HCT116 (cell line): Measurements from ENCODE around the gene C1orf146. TPM values are rescaled to one million over a fixed set of nuclear protein-coding genes. Genes with fewer than 3 reads are reported as not detected.

ENCODE experiments used
- ATAC-seq: fragments of 200-7000 bp; cut with Tn5 transposase; 2 replicates; pipeline ENCODE4 v1.9.1; 2020; ENCODE audit warnings: mild to moderate bottlenecking, moderate library complexity
- BruUV-seq: library from RNA; stranded (reverse); fragments of 400-500 nt; replicated peaks from 2 replicates; lab custom pipeline; 2021; lab: Mats Ljungman, UMichigan
- CTCF ChIA-PET: fragments of 300-600 bp; sonication (Branson Sonifier 250); formaldehyde crosslinking; loops from one replicate; lab custom pipeline; 2021; ENCODE audit warnings: antibody characterized with exemption; lab: Charles Lee
- POLR2A ChIA-PET: fragments of 300-600, 350-600 bp; sonication (Branson Sonifier 250); formaldehyde crosslinking; loops from one replicate; lab custom pipeline; 2021; ENCODE audit warnings: antibody characterized with exemption; lab: Charles Lee
- RAD21 ChIA-PET, 2 experiments: fragments of 300-600 bp; sonication (Branson Sonifier 250); formaldehyde crosslinking; loops; one replicate each; lab custom pipeline; 2023; ENCODE audit warnings: low total read pairs in 2 of 2; ENCODE audit not compliant: uncharacterized antibody in 2 of 2, unreplicated experiment in 2 of 2, low non-redundant PET in 1 of 2; lab: Charles Lee
- DNase-seq: peaks from one replicate; pipeline ENCODE4 v3.0.0-alpha.2; 2010; ENCODE audit warnings: low read depth, low spot score
- H2AFZ ChIP-seq: fragments of 200-600 bp; shearing (Covaris generic), sonication (generic); 2 replicates; pipeline ENCODE4 v1.6.1; 2017; ENCODE audit warnings: low read depth, mixed run types, mixed read lengths, antibody characterized with exemption, low read length; ENCODE audit not compliant: poor library complexity, severe bottlenecking
- H3K27ac ChIP-seq: 2 replicates; pipeline ENCODE4 v1.5.1; 2012; ENCODE audit warnings: low read depth, low read length
- H3K27me3 ChIP-seq: fragments of 200-600 bp; sonication (generic); 2 replicates; pipeline ENCODE4 v1.6.1; 2016; ENCODE audit warnings: mixed run types, low read length, mixed read lengths; ENCODE audit not compliant: insufficient read depth
- H3K36me3 ChIP-seq, 2 experiments: fragments of 200-500 bp in 1 of 2; fragments of 200-600 bp in 1 of 2; sonication (Bioruptor generic) in 1 of 2; sonication (generic) in 1 of 2; 2 replicates each; pipeline versions ENCODE4 v1.5.1 to v1.6.1; 2014 to 2016; ENCODE audit warnings: low read length in 2 of 2, inconsistent platforms in 1 of 2, mixed read lengths in 1 of 2, mixed run types in 1 of 2; ENCODE audit not compliant: insufficient read depth in 2 of 2, control insufficient read depth in 1 of 2
- H3K4me1 ChIP-seq, 2 experiments: fragments of 200-600 bp in 1 of 2; sonication (generic) in 1 of 2; 2 replicates each; pipeline versions ENCODE4 v1.5.1 to v1.6.1; 2012 to 2017; ENCODE audit warnings: low read length in 2 of 2, inconsistent platforms in 1 of 2, mild to moderate bottlenecking in 1 of 2, mixed read lengths in 1 of 2, mixed run types in 1 of 2, moderate library complexity in 1 of 2; ENCODE audit not compliant: insufficient read depth in 2 of 2, control insufficient read depth in 1 of 2
- H3K4me2 ChIP-seq: fragments of 200-600 bp; sonication (generic); 2 replicates; pipeline ENCODE4 v1.6.1; 2017; ENCODE audit warnings: mixed run types, low read length, mixed read lengths
- H3K4me3 ChIP-seq, 2 experiments: fragments of 200-600 bp in 1 of 2; sonication (generic) in 1 of 2; replicated peaks in 1 of 2; 2 replicates each; pipeline ENCODE4 v1.5.1; 2011 to 2016; ENCODE audit warnings: low read length in 2 of 2, control low read depth in 1 of 2, low read depth in 1 of 2, mild to moderate bottlenecking in 1 of 2, mixed read lengths in 1 of 2, mixed run types in 1 of 2
- H3K79me2 ChIP-seq: fragments of 200-600 bp; sonication (generic); 2 replicates; pipeline ENCODE4 v1.6.1; 2017; ENCODE audit warnings: mild to moderate bottlenecking, mixed run types, low read length, moderate library complexity, mixed read lengths; ENCODE audit not compliant: insufficient read depth
- H3K9ac ChIP-seq: fragments of 200-600 bp; sonication (generic); 2 replicates; pipeline ENCODE4 v1.6.1; 2016; ENCODE audit warnings: low read length, mixed read lengths
- H3K9me2 ChIP-seq: fragments of 200-600 bp; sonication (generic), shearing (Covaris generic); 2 replicates; pipeline ENCODE4 v1.6.1; 2017; ENCODE audit warnings: mixed run types, mild to moderate bottlenecking, moderate library complexity; ENCODE audit not compliant: insufficient read depth
- H3K9me3 ChIP-seq, 2 experiments: fragments of 200-500 bp in 1 of 2; fragments of 200-600 bp in 1 of 2; sonication (Bioruptor generic) in 1 of 2; sonication (generic) in 1 of 2; 2 replicates each; pipeline ENCODE4 v1.6.1; 2014 to 2017; ENCODE audit warnings: low read length in 2 of 2, mixed read lengths in 2 of 2, inconsistent platforms in 1 of 2, low read depth in 1 of 2, mild to moderate bottlenecking in 1 of 2, mixed run types in 1 of 2, moderate library complexity in 1 of 2; ENCODE audit not compliant: control insufficient read depth in 1 of 2, insufficient read depth in 1 of 2
- H4K20me1 ChIP-seq: fragments of 200-600 bp; sonication (generic), shearing (Covaris generic); 2 replicates; pipeline ENCODE4 v1.6.1; 2017; ENCODE audit warnings: mixed run types, mild to moderate bottlenecking, moderate library complexity; ENCODE audit not compliant: insufficient read depth
- EGR1 ChIP-seq: IDR thresholded peaks from 2 replicates; pipeline ENCODE4 v1.6.1; 2012; ENCODE audit warnings: low read depth
- ELF1 ChIP-seq: IDR thresholded peaks from 2 replicates; pipeline ENCODE4 v1.6.1; 2012; ENCODE audit warnings: low read depth, borderline replicate concordance
- EZH2 ChIP-seq: fragments of 200-600 bp; sonication (generic); IDR thresholded peaks from 2 replicates; pipeline ENCODE4 v1.6.1; 2017; ENCODE audit warnings: antibody characterized with exemption, mixed run types
- JUND ChIP-seq: IDR thresholded peaks from 2 replicates; pipeline ENCODE4 v1.6.1; 2012
- TCF7L2 ChIP-seq: IDR thresholded peaks from 2 replicates; pipeline ENCODE4 v1.7.0; 2011; ENCODE audit warnings: borderline replicate concordance, inconsistent platforms; ENCODE audit not compliant: insufficient read depth, insufficient read length; ENCODE audit errors: extremely low read depth
- ZNF274 ChIP-seq: fragments of 200-500 bp; sonication (Bioruptor generic); IDR thresholded peaks from 2 replicates; pipeline ENCODE4 v1.6.1; 2014; ENCODE audit warnings: mild to moderate bottlenecking, low read depth, low read length, inconsistent platforms
- intact Hi-C: fragments of 100-400 bp; cut with micrococcal nuclease; formaldehyde crosslinking; loops from 2 replicates; pipeline ENCODE4 v1.10.0; 2022
- total RNA-seq: library from RNA; stranded (reverse); gene quantifications from one replicate; pipeline ENCODE4 v1.2.1, GENCODE V29; 2021; ENCODE audit not compliant: unreplicated experiment
- TF ChIP-seq, protein P1 (sequence below): IDR thresholded peaks from 2 replicates; pipeline ENCODE4 v1.6.1; 2012; ENCODE audit warnings: low read depth

Gene C1orf146
- total RNA-seq, 1 experiment from 2014 or later = not detected

DNA sequence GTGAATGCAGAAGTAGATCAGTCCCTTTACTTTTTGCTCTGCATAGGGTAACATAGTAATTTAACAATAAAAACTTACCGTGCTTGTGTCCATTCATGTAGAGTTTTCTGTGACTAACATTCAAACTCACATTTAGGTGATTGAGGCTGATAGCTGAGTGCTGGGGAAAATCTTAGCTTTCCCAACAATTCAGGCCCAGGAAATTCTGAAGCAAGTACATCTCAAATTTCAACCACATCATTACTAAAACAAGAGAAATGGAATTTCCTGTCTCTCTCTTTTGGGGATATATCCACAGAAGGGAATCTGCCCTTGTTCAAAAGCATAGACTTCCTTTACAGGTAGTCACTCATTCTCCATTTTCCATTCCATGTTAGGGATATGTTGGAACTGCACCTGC is 33.1 kb upstream of the C1orf146 start:
- ChIA-PET RAD21 (no interaction called here), CTCF (no interaction called here)
- Histone ChIP-seq H3K27ac (no peak overlapping the region), H3K4me3 (no peak overlapping the region), H3K9ac (no peak overlapping the region), H3K4me1 (peaks cover 0 to 3% of the 10 kb centered on the region in 2 experiments; a peak in 1 of 4 replicates), H3K27me3 (no peaks in the 10 kb centered on the region), H3K36me3 (no peaks in the 10 kb centered on the region)
- DNase-seq (no peak), ATAC-seq (no peak)
- intact Hi-C loops = no loop called here
- TF ChIP-seq TCF7L2 (no peak), ZNF274 (no peak), JUND (no peak), ELF1 (no peak), EZH2 (no peak), EGR1 (no peak)
- TF ChIP-seq, protein P1, sequence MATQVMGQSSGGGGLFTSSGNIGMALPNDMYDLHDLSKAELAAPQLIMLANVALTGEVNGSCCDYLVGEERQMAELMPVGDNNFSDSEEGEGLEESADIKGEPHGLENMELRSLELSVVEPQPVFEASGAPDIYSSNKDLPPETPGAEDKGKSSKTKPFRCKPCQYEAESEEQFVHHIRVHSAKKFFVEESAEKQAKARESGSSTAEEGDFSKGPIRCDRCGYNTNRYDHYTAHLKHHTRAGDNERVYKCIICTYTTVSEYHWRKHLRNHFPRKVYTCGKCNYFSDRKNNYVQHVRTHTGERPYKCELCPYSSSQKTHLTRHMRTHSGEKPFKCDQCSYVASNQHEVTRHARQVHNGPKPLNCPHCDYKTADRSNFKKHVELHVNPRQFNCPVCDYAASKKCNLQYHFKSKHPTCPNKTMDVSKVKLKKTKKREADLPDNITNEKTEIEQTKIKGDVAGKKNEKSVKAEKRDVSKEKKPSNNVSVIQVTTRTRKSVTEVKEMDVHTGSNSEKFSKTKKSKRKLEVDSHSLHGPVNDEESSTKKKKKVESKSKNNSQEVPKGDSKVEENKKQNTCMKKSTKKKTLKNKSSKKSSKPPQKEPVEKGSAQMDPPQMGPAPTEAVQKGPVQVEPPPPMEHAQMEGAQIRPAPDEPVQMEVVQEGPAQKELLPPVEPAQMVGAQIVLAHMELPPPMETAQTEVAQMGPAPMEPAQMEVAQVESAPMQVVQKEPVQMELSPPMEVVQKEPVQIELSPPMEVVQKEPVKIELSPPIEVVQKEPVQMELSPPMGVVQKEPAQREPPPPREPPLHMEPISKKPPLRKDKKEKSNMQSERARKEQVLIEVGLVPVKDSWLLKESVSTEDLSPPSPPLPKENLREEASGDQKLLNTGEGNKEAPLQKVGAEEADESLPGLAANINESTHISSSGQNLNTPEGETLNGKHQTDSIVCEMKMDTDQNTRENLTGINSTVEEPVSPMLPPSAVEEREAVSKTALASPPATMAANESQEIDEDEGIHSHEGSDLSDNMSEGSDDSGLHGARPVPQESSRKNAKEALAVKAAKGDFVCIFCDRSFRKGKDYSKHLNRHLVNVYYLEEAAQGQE = no peak
- TF ChIP-seq, all 23 proteins: peak for 0
- Histone ChIP-seq H3K79me2 (no peaks in the 10 kb centered on the region), H2AFZ (no peak overlapping the region), H3K9me3 (no peaks in the 10 kb centered on the region), H3K9me2 (no peaks in the 10 kb centered on the region), H4K20me1 (no peaks in the 10 kb centered on the region), H3K4me2 (no peak overlapping the region)
- no TSS peak for BruUV-seq
- POLR2A ChIA-PET = no interaction called here
